OCI-LY1 (cell line): ENCODE measurements around the gene VKORC1.

Experiments
- H2AFZ ChIP-seq: fragments of 200-600 bp; sonication (generic), shearing (Covaris generic); 2 replicates; pipeline ENCODE4 v1.6.0; 2014; ENCODE audit warnings: antibody characterized with exemption, mild to moderate bottlenecking, low read length
- H3F3A ChIP-seq: fragments of 200-600 bp; sonication (generic), shearing (Covaris generic); 2 replicates; pipeline ENCODE4 v1.6.0; 2014; ENCODE audit warnings: mild to moderate bottlenecking, antibody characterized with exemption, low read length, moderate library complexity; ENCODE audit not compliant: insufficient read depth
- H3K27ac ChIP-seq: fragments of 200-600 bp; sonication (generic); 2 replicates; pipeline ENCODE4 v1.5.1; 2014; ENCODE audit warnings: low read length, mixed run types, mild to moderate bottlenecking, low read depth; ENCODE audit not compliant: poor library complexity, severe bottlenecking
- H3K27me3 ChIP-seq: fragments of 200-600 bp; sonication (generic); 2 replicates; pipeline ENCODE4 v1.6.0; 2014; ENCODE audit warnings: antibody characterized with exemption, mild to moderate bottlenecking, low read length, moderate library complexity; ENCODE audit not compliant: insufficient read depth
- H3K36me3 ChIP-seq: fragments of 200-600 bp; sonication (generic); 2 replicates; pipeline ENCODE4 v1.6.1; 2014; ENCODE audit warnings: mild to moderate bottlenecking, antibody characterized with exemption, low read length, moderate library complexity, mixed read lengths; ENCODE audit not compliant: insufficient read depth
- H3K4me1 ChIP-seq: fragments of 200-600 bp; sonication (generic); 2 replicates; pipeline ENCODE4 v1.5.1; 2014; ENCODE audit warnings: mild to moderate bottlenecking, low read length, moderate library complexity; ENCODE audit not compliant: insufficient read depth, severe bottlenecking
- H3K4me2 ChIP-seq: fragments of 200-600 bp; sonication (generic), shearing (Covaris generic); 2 replicates; pipeline ENCODE4 v1.6.1; 2014; ENCODE audit warnings: low read length
- H3K4me3 ChIP-seq: fragments of 200-600 bp; sonication (generic); 2 replicates; pipeline ENCODE4 v1.5.1; 2014; ENCODE audit warnings: low read length, low read depth, mild to moderate bottlenecking, mixed read lengths; ENCODE audit not compliant: poor library complexity, severe bottlenecking
- H3K79me2 ChIP-seq: fragments of 200-600 bp; shearing (Covaris generic); 2 replicates; pipeline ENCODE4 v1.6.1; 2016; ENCODE audit warnings: mixed run types, low read length, mixed read lengths; ENCODE audit not compliant: insufficient read depth
- H3K9ac ChIP-seq: fragments of 200-600 bp; sonication (generic), shearing (Covaris generic); 2 replicates; pipeline ENCODE4 v1.6.1; 2014; ENCODE audit warnings: mild to moderate bottlenecking, low read length, mixed read lengths
- H3K9me2 ChIP-seq: fragments of 200-600 bp; sonication (generic), shearing (Covaris generic); 2 replicates; pipeline ENCODE4 v1.6.1; 2014; ENCODE audit warnings: low read depth, mild to moderate bottlenecking, low read length, mixed read lengths
- H3K9me3 ChIP-seq: fragments of 200-600 bp; shearing (Covaris generic); 2 replicates; pipeline ENCODE4 v1.6.1; 2014; ENCODE audit warnings: low read length, mixed read lengths
- H4K20me1 ChIP-seq: fragments of 200-600 bp; sonication (generic), shearing (Covaris generic); 2 replicates; pipeline ENCODE4 v1.6.0; 2016; ENCODE audit warnings: mild to moderate bottlenecking, low read length; ENCODE audit not compliant: insufficient read depth
- CTCF ChIP-seq: fragments of 200-600 bp; sonication (generic), shearing (Covaris generic); IDR thresholded peaks from 2 replicates; pipeline ENCODE4 v1.5.1; 2017; ENCODE audit warnings: mild to moderate bottlenecking, antibody characterized with exemption, low read length, moderate library complexity, mixed read lengths
- EZH2 ChIP-seq: fragments of 200-600 bp; sonication (generic), shearing (Covaris generic); IDR thresholded peaks from 2 replicates; pipeline ENCODE4 v1.8.0; 2017; ENCODE audit warnings: borderline replicate concordance, mixed run types, mild to moderate bottlenecking, antibody characterized with exemption, low read length, moderate library complexity, mixed read lengths

VKORC1 gene

GRCh38 chr16:31063495-31063842, 31.1 kb downstream of the VKORC1 start:
- H3K9me2 ChIP-seq = no peaks in the 10 kb centered on the region
- H3K9me3 ChIP-seq = no peaks in the 10 kb centered on the region
- TF ChIP-seq EZH2 (no peak), CTCF (no peak)
- no peaks in the 10 kb centered on the region for H3K27me3 ChIP-seq
- H3K79me2 ChIP-seq = 0 out of 2 replicates have a peak, but pooled peaks cover 2% of the 10 kb centered on the region
- no peak overlapping the region for H2AFZ ChIP-seq
- no peaks in the 10 kb centered on the region for H3F3A ChIP-seq
- no peaks in the 10 kb centered on the region for H4K20me1 ChIP-seq
- H3K4me1 ChIP-seq = no peaks in the 10 kb centered on the region
- peaks cover 28% of the 10 kb centered on the region for H3K36me3 ChIP-seq
- no peak overlapping the region for H3K27ac ChIP-seq
- H3K4me2 ChIP-seq = no peak overlapping the region
- no peak overlapping the region for H3K4me3 ChIP-seq
- H3K9ac ChIP-seq = no peak overlapping the region

GRCh38 chr16:31061813-31062440, 32.7 kb downstream of the VKORC1 start:
- no peaks in the 10 kb centered on the region for H3F3A ChIP-seq
- H4K20me1 ChIP-seq = no peaks in the 10 kb centered on the region
- no peaks in the 10 kb centered on the region for H3K4me1 ChIP-seq
- H3K36me3 ChIP-seq = peaks cover 28% of the 10 kb centered on the region
- no peak overlapping the region for H3K4me3 ChIP-seq
- no peaks in the 10 kb centered on the region for H3K9me3 ChIP-seq
- TF ChIP-seq CTCF (no peak), EZH2 (no peak)
- no peak overlapping the region for H2AFZ ChIP-seq
- H3K27ac ChIP-seq = no peak overlapping the region
- H3K4me2 ChIP-seq = no peak overlapping the region
- no peaks in the 10 kb centered on the region for H3K79me2 ChIP-seq
- H3K9me2 ChIP-seq = no peaks in the 10 kb centered on the region
- H3K27me3 ChIP-seq = no peaks in the 10 kb centered on the region
- no peak overlapping the region for H3K9ac ChIP-seq

- H3F3A ChIP-seq = no peaks in the 10 kb centered on the region
- no peak for TF ChIP-seq EZH2
- no peak for TF ChIP-seq CTCF
- no peaks in the 10 kb centered on the region for H3K9me2 ChIP-seq
- H3K9ac ChIP-seq = no peak overlapping the region
- H3K4me2 ChIP-seq = no peak overlapping the region
- no peaks in the 10 kb centered on the region for H3K9me3 ChIP-seq
- no peaks in the 10 kb centered on the region for H3K79me2 ChIP-seq
- no peak overlapping the region for H3K27ac ChIP-seq
- H2AFZ ChIP-seq = no peak overlapping the region
- H3K27me3 ChIP-seq = no peaks in the 10 kb centered on the region
- H3K4me3 ChIP-seq = no peak overlapping the region
- H4K20me1 ChIP-seq = no peaks in the 10 kb centered on the region
- H3K36me3 ChIP-seq = peaks cover 28% of the 10 kb centered on the region
- no peaks in the 10 kb centered on the region for H3K4me1 ChIP-seq
These were observed 33.3 kb downstream of the VKORC1 start for GRCh38 chr16:31061126-31061812.
